Inflammatory macrophage (primary cell): ENCODE measurements around the gene LRRC4.

Experiments
- DNase-seq, 2 donors: peaks; one replicate each; pipeline ENCODE4 v3.0.0-alpha.2; 2020 to 2022

The LRRC4 gene

GRCh38 chr7:128004623-128005022 lies 26.6 kb downstream of the LRRC4 start:
- no peak for DNase-seq

GRCh38 chr7:128003787-128004186 lies 27.4 kb downstream of the LRRC4 start:
- peak; percentile 40 to 47 for DNase-seq

- DNase-seq = no peak
These were observed 28.1 kb downstream of the LRRC4 start for GRCh38 chr7:128003167-128003566.

GRCh38 chr7:128000854-128001265 lies 30.4 kb downstream of the LRRC4 start:
- DNase-seq = no peak

- DNase-seq = peak; percentile 65 to 75
These were observed 31.2 kb downstream of the LRRC4 start for GRCh38 chr7:128000048-128000447.

- DNase-seq = peak; percentile 13 to 39
These were observed 32.6 kb downstream of the LRRC4 start for GRCh38 chr7:127998671-127999070.

GRCh38 chr7:127997226-127997922 lies 33.9 kb downstream of the LRRC4 start:
- no peak for DNase-seq

GRCh38 chr7:127996253-127997071 lies 34.8 kb downstream of the LRRC4 start:
- no peak for DNase-seq

GRCh38 chr7:127995881-127996215 lies 35.4 kb downstream of the LRRC4 start:
- no peak for DNase-seq

- no peak for DNase-seq
These were observed 35.9 kb downstream of the LRRC4 start for GRCh38 chr7:127995156-127995880.

- no peak for DNase-seq
These were observed 37.2 kb downstream of the LRRC4 start for GRCh38 chr7:127993987-127994386.

GRCh38 chr7:127993317-127993716 lies 37.9 kb downstream of the LRRC4 start:
- no peak for DNase-seq

GRCh38 chr7:127988751-127989150 lies 42.5 kb downstream of the LRRC4 start:
- DNase-seq = no peak

- no peak for DNase-seq
These were observed 44.4 kb downstream of the LRRC4 start for GRCh38 chr7:127986581-127987521.

GRCh38 chr7:127983804-127984332 lies 47.4 kb downstream of the LRRC4 start:
- DNase-seq = no peak

- no peak for DNase-seq
These were observed 49.3 kb downstream of the LRRC4 start for GRCh38 chr7:127981965-127982364.

GRCh38 chr7:127980901-127981300 lies 50.3 kb downstream of the LRRC4 start:
- DNase-seq = no peak

GRCh38 chr7:127979728-127980126 lies 51.5 kb downstream of the LRRC4 start:
- DNase-seq = no peak

- no peak for DNase-seq
These were observed 52.0 kb downstream of the LRRC4 start for GRCh38 chr7:127979113-127979727.

GRCh38 chr7:127978421-127978820 lies 52.8 kb downstream of the LRRC4 start:
- DNase-seq = no peak
